Astrocyte (in vitro differentiated cells and primary cell): ENCODE data around the gene RPS6KL1. TPM values are rescaled to one million over a fixed set of nuclear protein-coding genes. Genes with fewer than 3 reads are reported as not detected.

Experiments used
- DNase-seq: peaks from one replicate; pipeline ENCODE4 v3.0.0-alpha.2; 2010; ENCODE audit warnings: low read depth
- FAIRE-seq: peaks from 2 replicates; lab custom pipeline; 2011; peaks lifted over from hg19 to GRCh38; lab: Jason Lieb, UNC
- H2AFZ ChIP-seq: 2 replicates; pipeline ENCODE4 v1.6.0; 2012; ENCODE audit warnings: low read depth, low read length, inconsistent platforms
- H3K27ac ChIP-seq: 2 replicates; pipeline ENCODE4 v1.5.1; 2011; ENCODE audit warnings: low read depth, low read length, inconsistent platforms
- H3K27me3 ChIP-seq: 2 replicates; pipeline ENCODE4 v1.6.0; 2011; ENCODE audit warnings: low read length, inconsistent platforms; ENCODE audit not compliant: insufficient read depth
- H3K36me3 ChIP-seq: 2 replicates; pipeline ENCODE4 v1.5.1; 2011; ENCODE audit warnings: low read length, inconsistent platforms; ENCODE audit not compliant: insufficient read depth
- H3K4me1 ChIP-seq: 2 replicates; pipeline ENCODE4 v1.5.1; 2011; ENCODE audit warnings: low read length, inconsistent platforms; ENCODE audit not compliant: insufficient read depth
- H3K4me2 ChIP-seq: 2 replicates; pipeline ENCODE4 v1.6.0; 2012; ENCODE audit warnings: low read length, inconsistent platforms
- H3K4me3 ChIP-seq: 2 replicates; pipeline ENCODE4 v1.5.1; 2011; ENCODE audit warnings: low read depth, mild to moderate bottlenecking, low read length, inconsistent platforms; ENCODE audit not compliant: insufficient read depth
- H3K79me2 ChIP-seq: 2 replicates; pipeline ENCODE4 v1.6.0; 2012; ENCODE audit warnings: mild to moderate bottlenecking, low read length, inconsistent platforms; ENCODE audit not compliant: insufficient read depth
- H3K9ac ChIP-seq: 2 replicates; pipeline ENCODE4 v1.6.0; 2012; ENCODE audit warnings: mild to moderate bottlenecking, low read length, inconsistent platforms
- H3K9me3 ChIP-seq: 2 replicates; pipeline ENCODE4 v1.5.1; 2012; ENCODE audit warnings: low read depth, mild to moderate bottlenecking, low read length, inconsistent platforms; ENCODE audit not compliant: insufficient read depth
- H4K20me1 ChIP-seq: 2 replicates; pipeline ENCODE4 v1.6.0; 2012; ENCODE audit warnings: low read length, inconsistent platforms; ENCODE audit not compliant: insufficient read depth
- H3K27ac Mint-ChIP-seq: one replicate; pipeline ENCODE4 v1.8.0; 2021; ENCODE audit warnings: mild to moderate bottlenecking, mixed read lengths; ENCODE audit not compliant: unreplicated experiment
- H3K27me3 Mint-ChIP-seq: one replicate; pipeline ENCODE4 v1.8.0; 2021; ENCODE audit warnings: low read depth, mixed read lengths; ENCODE audit not compliant: unreplicated experiment
- H3K36me3 Mint-ChIP-seq: one replicate; pipeline ENCODE4 v1.8.0; 2021; ENCODE audit warnings: low read depth, mixed read lengths; ENCODE audit not compliant: unreplicated experiment
- H3K4me1 Mint-ChIP-seq: one replicate; pipeline ENCODE4 v1.8.0; 2021; ENCODE audit warnings: low read depth, mixed read lengths; ENCODE audit not compliant: unreplicated experiment
- H3K4me3 Mint-ChIP-seq: one replicate; pipeline ENCODE4 v1.8.0; 2021; ENCODE audit warnings: mild to moderate bottlenecking, moderate library complexity, mixed read lengths; ENCODE audit not compliant: unreplicated experiment
- H3K9me3 Mint-ChIP-seq: one replicate; pipeline ENCODE4 v1.8.0; 2021; ENCODE audit warnings: mild to moderate bottlenecking, mixed read lengths; ENCODE audit not compliant: unreplicated experiment
- CTCF ChIP-seq: IDR thresholded peaks from 2 replicates; pipeline ENCODE4 v1.5.1; 2011; ENCODE audit warnings: low read depth, mild to moderate bottlenecking, inconsistent platforms, low read length, moderate library complexity; ENCODE audit not compliant: insufficient read depth
- EZH2 ChIP-seq: IDR thresholded peaks from 2 replicates; pipeline ENCODE4 v1.6.1; 2012; ENCODE audit warnings: mild to moderate bottlenecking, low read length, inconsistent platforms; ENCODE audit not compliant: insufficient read depth
- total RNA-seq: library from RNA; stranded (reverse); gene quantifications from 2 replicates; pipeline ENCODE4 v1.2.1, GENCODE V29; 2021

The RPS6KL1 gene
- total RNA-seq, 1 donor from 2014 or later = 1.7 TPM

GRCh38 chr14:74905595-74906142, 17.4 kb downstream of the RPS6KL1 start:
- H3K4me3 ChIP-seq = no peak overlapping the region
- H3K27ac ChIP-seq = no peak overlapping the region
- TF ChIP-seq EZH2 (no peak), CTCF (peak; percentile 92)
- H3K4me2 ChIP-seq = no peak overlapping the region
- no peaks in the 10 kb centered on the region for H3K9me3 Mint-ChIP-seq
- H3K4me1 ChIP-seq = no peaks in the 10 kb centered on the region
- H3K79me2 ChIP-seq = no peaks in the 10 kb centered on the region
- H2AFZ ChIP-seq = no peak overlapping the region
- H3K27me3 Mint-ChIP-seq = no peaks in the 10 kb centered on the region
- H3K4me3 Mint-ChIP-seq = no peak overlapping the region
- H3K36me3 Mint-ChIP-seq = peaks cover 20% of the 10 kb centered on the region
- H3K9me3 ChIP-seq = no peaks in the 10 kb centered on the region
- peaks cover 33% of the 10 kb centered on the region for H3K36me3 ChIP-seq
- peaks cover 5% of the 10 kb centered on the region for H3K4me1 Mint-ChIP-seq
- H4K20me1 ChIP-seq = peaks cover 10% of the 10 kb centered on the region
- H3K27ac Mint-ChIP-seq = no peak overlapping the region
- DNase-seq = no peak
- no peak overlapping the region for H3K9ac ChIP-seq
- H3K27me3 ChIP-seq = no peaks in the 10 kb centered on the region
- no peak for FAIRE-seq

- no peaks in the 10 kb centered on the region for H3K27me3 ChIP-seq
- peaks cover 10% of the 10 kb centered on the region for H4K20me1 ChIP-seq
- Mint-ChIP-seq H3K27me3 (no peaks in the 10 kb centered on the region), H3K9me3 (no peaks in the 10 kb centered on the region), H3K4me3 (no peak overlapping the region), H3K36me3 (peaks cover 22% of the 10 kb centered on the region), H3K4me1 (peaks cover 5% of the 10 kb centered on the region), H3K27ac (no peak overlapping the region)
- DNase-seq = no peak
- H3K79me2 ChIP-seq = no peaks in the 10 kb centered on the region
- no peak overlapping the region for H3K4me3 ChIP-seq
- no peak for FAIRE-seq
- no peaks in the 10 kb centered on the region for H3K9me3 ChIP-seq
- H3K27ac ChIP-seq = no peak overlapping the region
- H2AFZ ChIP-seq = no peak overlapping the region
- no peak overlapping the region for H3K4me2 ChIP-seq
- no peak overlapping the region for H3K9ac ChIP-seq
- H3K4me1 ChIP-seq = no peaks in the 10 kb centered on the region
- peaks cover 41% of the 10 kb centered on the region for H3K36me3 ChIP-seq
- TF ChIP-seq EZH2 = no peak
- TF ChIP-seq CTCF = no peak
Observed at GRCh38 chr14:74904635-74905503, 18.2 kb downstream of the RPS6KL1 start.
